AG09309 (cell line): ENCODE data around the gene CASK.

Experiments
- DNase-seq: peaks from one replicate; pipeline ENCODE4 v3.0.0-alpha.2; 2010; ENCODE audit warnings: low read depth
- H3K4me3 ChIP-seq: 2 replicates; pipeline ENCODE4 v1.5.1; 2011; ENCODE audit warnings: mild to moderate bottlenecking, low read depth, low read length, moderate library complexity; ENCODE audit not compliant: control insufficient read depth
- TF ChIP-seq, protein P1 (sequence below): IDR thresholded peaks from 2 replicates; pipeline ENCODE4 v1.5.1; 2011; ENCODE audit warnings: mild to moderate bottlenecking, low read depth, low read length, inconsistent platforms; ENCODE audit not compliant: insufficient read depth, control insufficient read depth; ENCODE audit errors: missing control alignments

Gene CASK

GRCh38 chrX:41580423-41581064 lies 342.8 kb downstream of the CASK start:
- DNase-seq: no peak
- TF ChIP-seq, protein P1, sequence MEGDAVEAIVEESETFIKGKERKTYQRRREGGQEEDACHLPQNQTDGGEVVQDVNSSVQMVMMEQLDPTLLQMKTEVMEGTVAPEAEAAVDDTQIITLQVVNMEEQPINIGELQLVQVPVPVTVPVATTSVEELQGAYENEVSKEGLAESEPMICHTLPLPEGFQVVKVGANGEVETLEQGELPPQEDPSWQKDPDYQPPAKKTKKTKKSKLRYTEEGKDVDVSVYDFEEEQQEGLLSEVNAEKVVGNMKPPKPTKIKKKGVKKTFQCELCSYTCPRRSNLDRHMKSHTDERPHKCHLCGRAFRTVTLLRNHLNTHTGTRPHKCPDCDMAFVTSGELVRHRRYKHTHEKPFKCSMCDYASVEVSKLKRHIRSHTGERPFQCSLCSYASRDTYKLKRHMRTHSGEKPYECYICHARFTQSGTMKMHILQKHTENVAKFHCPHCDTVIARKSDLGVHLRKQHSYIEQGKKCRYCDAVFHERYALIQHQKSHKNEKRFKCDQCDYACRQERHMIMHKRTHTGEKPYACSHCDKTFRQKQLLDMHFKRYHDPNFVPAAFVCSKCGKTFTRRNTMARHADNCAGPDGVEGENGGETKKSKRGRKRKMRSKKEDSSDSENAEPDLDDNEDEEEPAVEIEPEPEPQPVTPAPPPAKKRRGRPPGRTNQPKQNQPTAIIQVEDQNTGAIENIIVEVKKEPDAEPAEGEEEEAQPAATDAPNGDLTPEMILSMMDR: no peak

GRCh38 chrX:41563876-41564275 lies 359.5 kb downstream of the CASK start:
- TF ChIP-seq, protein P1: no peak
- DNase-seq: no peak
- H3K4me3 ChIP-seq: no peak overlapping the region

More at GRCh38 chrX:41580423-41581064, 342.8 kb downstream of the CASK start:
- H3K4me3 ChIP-seq: no peak overlapping the region

GRCh38 chrX:41561045-41561444 lies 362.3 kb downstream of the CASK start:
- DNase-seq: peak; percentile 52
- no peak overlapping the region for H3K4me3 ChIP-seq
- TF ChIP-seq, protein P1: no peak

GRCh38 chrX:41559235-41560052 lies 363.9 kb downstream of the CASK start:
- H3K4me3 ChIP-seq: no peak overlapping the region
- TF ChIP-seq, protein P1: no peak
- peak; percentile 44 for DNase-seq

GRCh38 chrX:41558531-41558930 lies 364.8 kb downstream of the CASK start:
- no peak for DNase-seq
- TF ChIP-seq, protein P1: peak; percentile 29

DNA sequence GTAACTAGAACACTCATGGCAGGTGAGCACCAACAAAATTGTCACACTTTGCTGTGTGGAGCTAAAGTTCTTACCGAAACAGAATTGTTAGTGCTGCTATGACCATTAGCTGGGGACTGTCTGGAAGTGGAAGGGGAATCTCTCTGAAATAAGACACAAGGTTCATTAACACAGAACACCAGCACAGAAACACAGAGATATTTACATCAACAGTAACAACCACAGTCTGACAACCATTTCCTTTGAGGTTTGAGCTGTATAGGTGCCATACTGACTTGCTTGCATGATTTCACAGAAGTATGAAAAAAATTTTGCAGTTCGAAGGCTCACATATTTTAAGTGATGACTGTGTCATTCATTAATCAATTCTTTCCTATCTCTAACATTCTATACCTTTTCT lies 366.4 kb downstream of the CASK start:
- no peak for DNase-seq
- H3K4me3 ChIP-seq: no peak overlapping the region
- TF ChIP-seq, protein P1: no peak

More at GRCh38 chrX:41558531-41558930, 364.8 kb downstream of the CASK start:
- H3K4me3 ChIP-seq: no peak overlapping the region
